Hepatocyte (in vitro differentiated cells): ENCODE data around the gene ADAP2. TPM values are rescaled to one million over a fixed set of nuclear protein-coding genes. Genes with fewer than 3 reads are reported as not detected.
"Not testable (repeated sequence)": the region's sequence is repeated elsewhere in the genome, so short reads cannot be mapped to it uniquely, and the experiment has no call there.

ENCODE experiments used
- DNase-seq: peaks from one replicate; pipeline ENCODE4 v3.0.0-alpha.2; 2016; ENCODE audit warnings: low spot score
- H2AFZ ChIP-seq: fragments of 200-600 bp; sonication (generic); 2 replicates; pipeline ENCODE4 v1.6.0; 2016; ENCODE audit warnings: antibody characterized with exemption, mild to moderate bottlenecking
- H3K27ac ChIP-seq: fragments of 200-600 bp; sonication (generic); 2 replicates; pipeline ENCODE4 v1.5.1; 2016; ENCODE audit warnings: mild to moderate bottlenecking
- H3K27me3 ChIP-seq: fragments of 200-600 bp; sonication (generic); 2 replicates; pipeline ENCODE4 v1.6.1; 2016
- H3K36me3 ChIP-seq: fragments of 200-600 bp; sonication (generic); replicated peaks from 2 replicates; pipeline ENCODE4 v1.5.1; 2016; ENCODE audit warnings: low read depth; ENCODE audit not compliant: insufficient read depth
- H3K4me1 ChIP-seq: fragments of 200-600 bp; sonication (generic); 2 replicates; pipeline ENCODE4 v1.5.1; 2016; ENCODE audit warnings: mild to moderate bottlenecking, moderate library complexity; ENCODE audit not compliant: insufficient read depth
- H3K4me2 ChIP-seq: fragments of 200-600 bp; sonication (generic); 2 replicates; pipeline ENCODE4 v1.6.0; 2016
- H3K4me3 ChIP-seq: fragments of 200-600 bp; sonication (generic); 2 replicates; pipeline ENCODE4 v1.5.1; 2016; ENCODE audit warnings: mild to moderate bottlenecking
- H3K79me2 ChIP-seq: fragments of 200-600 bp; sonication (generic); 2 replicates; pipeline ENCODE4 v1.6.0; 2017; ENCODE audit warnings: mild to moderate bottlenecking
- H3K9me2 ChIP-seq: fragments of 200-600 bp; sonication (generic); replicated peaks from 2 replicates; pipeline ENCODE4 v1.6.0; 2017; ENCODE audit warnings: mild to moderate bottlenecking; ENCODE audit not compliant: insufficient read depth
- H3K9me3 ChIP-seq: fragments of 200-600 bp; sonication (generic); 2 replicates; pipeline ENCODE4 v1.5.1; 2016; ENCODE audit warnings: low read depth, mild to moderate bottlenecking
- H4K20me1 ChIP-seq: fragments of 200-600 bp; sonication (generic); 2 replicates; pipeline ENCODE4 v1.6.0; 2016; ENCODE audit warnings: mild to moderate bottlenecking; ENCODE audit not compliant: insufficient read depth, poor library complexity, severe bottlenecking
- CTCF ChIP-seq: fragments of 200-600 bp; sonication (generic); IDR thresholded peaks from 2 replicates; pipeline ENCODE4 v1.5.1; 2016; ENCODE audit warnings: antibody characterized with exemption, mild to moderate bottlenecking; ENCODE audit not compliant: poor library complexity
- EZH2 ChIP-seq: fragments of 200-600 bp; sonication (generic); IDR thresholded peaks from 2 replicates; pipeline ENCODE4 v1.6.1; 2016; ENCODE audit warnings: antibody characterized with exemption, mild to moderate bottlenecking, borderline replicate concordance
- EZH2phosphoT487 ChIP-seq: fragments of 200-600 bp; sonication (generic); IDR thresholded peaks from one replicate; pipeline ENCODE4 v1.6.1; 2018; ENCODE audit warnings: antibody characterized with exemption, mild to moderate bottlenecking, low read depth, moderate library complexity; ENCODE audit not compliant: unreplicated experiment, severe bottlenecking
- WGBS: methylation state at CpG from one replicate; pipeline ENCODE4 v1.1.6; 2016; ENCODE audit warnings: low lambda C conversion rate; ENCODE audit errors: missing lambda C conversion rate; 5-methylcytosine and 5-hydroxymethylcytosine counted together
- polyA plus RNA-seq: library from polyadenylated mRNA; unstranded; fragments of >200 nt; fragmentation: Nextera tagmentation; extraction: Ambion mirVana; gene quantifications from 2 replicates; pipeline ENCODE4 v1.2.1, GENCODE V29; 2016
- total RNA-seq: library from RNA; depleted of rRNA; stranded (reverse); fragments of >200 nt; gene quantifications from 2 replicates; pipeline ENCODE4 v1.2.3, GENCODE V29; 2014

Gene ADAP2
- total and polyA plus RNA-seq, 2 experiments from 2014 or later = 0.70 to 1.5 TPM

- WGBS = 89% methylated on average over 3 of the region's 3 CpGs
- no peak for DNase-seq
- Histone ChIP-seq H3K27ac (no peak overlapping the region), H3K9me3 (no peaks in the 10 kb centered on the region), H3K4me2 (no peak overlapping the region), H3K4me1 (no peaks in the 10 kb centered on the region), H3K79me2 (no peaks in the 10 kb centered on the region), H4K20me1 (no peaks in the 10 kb centered on the region), H3K36me3 (no peaks in the 10 kb centered on the region), H2AFZ (no peak overlapping the region), H3K9me2 (no peaks in the 10 kb centered on the region), H3K4me3 (no peak overlapping the region), H3K27me3 (no peaks in the 10 kb centered on the region)
- no peak for TF ChIP-seq CTCF
- TF ChIP-seq EZH2 = no peak
- TF ChIP-seq EZH2phosphoT487 = no peak
Observed at GRCh38 chr17:30930495-30930894, 8.8 kb downstream of the ADAP2 start.

- not testable (repeated sequence) for H3K27me3 ChIP-seq, H4K20me1 ChIP-seq, H3K4me3 ChIP-seq, H3K4me1 ChIP-seq, H2AFZ ChIP-seq, H3K79me2 ChIP-seq, H3K9me3 ChIP-seq, H3K9me2 ChIP-seq, H3K36me3 ChIP-seq, H3K4me2 ChIP-seq, DNase-seq, H3K27ac ChIP-seq
- 91% methylated on average over 8 of the region's 8 CpGs for WGBS
Observed at GRCh38 chr17:30931582-30931981, 9.8 kb downstream of the ADAP2 start.

- Histone ChIP-seq H3K4me3 (no peak overlapping the region), H3K4me2 (no peak overlapping the region), H3K27me3 (no peaks in the 10 kb centered on the region), H3K27ac (no peak overlapping the region), H3K36me3 (no peaks in the 10 kb centered on the region), H4K20me1 (no peaks in the 10 kb centered on the region), H3K79me2 (no peaks in the 10 kb centered on the region), H3K9me2 (no peaks in the 10 kb centered on the region), H2AFZ (no peak overlapping the region), H3K4me1 (no peaks in the 10 kb centered on the region), H3K9me3 (no peaks in the 10 kb centered on the region)
- no peak for DNase-seq
- WGBS = 78% methylated on average over 5 of the region's 5 CpGs
- TF ChIP-seq CTCF (no peak), EZH2 (no peak), EZH2phosphoT487 (no peak)
Observed at GRCh38 chr17:30933966-30934365, 12.2 kb downstream of the ADAP2 start.

- no peaks in the 10 kb centered on the region for H3K9me2 ChIP-seq
- no peaks in the 10 kb centered on the region for H3K36me3 ChIP-seq
- DNase-seq = no peak
- H3K9me3 ChIP-seq = no peaks in the 10 kb centered on the region
- H3K27me3 ChIP-seq = no peaks in the 10 kb centered on the region
- H3K79me2 ChIP-seq = no peaks in the 10 kb centered on the region
- H2AFZ ChIP-seq = no peak overlapping the region
- H3K4me2 ChIP-seq = no peak overlapping the region
- no peak overlapping the region for H3K27ac ChIP-seq
- no peaks in the 10 kb centered on the region for H4K20me1 ChIP-seq
- no peaks in the 10 kb centered on the region for H3K4me1 ChIP-seq
- H3K4me3 ChIP-seq = no peak overlapping the region
- no peak for TF ChIP-seq CTCF
- TF ChIP-seq EZH2phosphoT487 = no peak
- TF ChIP-seq EZH2 = no peak
- WGBS = 92% methylated on average over 13 of the region's 13 CpGs
Observed at GRCh38 chr17:30939051-30939689, 17.4 kb downstream of the ADAP2 start.
